ENCODE data around the gene MAP3K10.
A peak's percentile ranks its signal among the peaks of the same experiment; 100 is the strongest.

The MAP3K10 gene

DNA sequence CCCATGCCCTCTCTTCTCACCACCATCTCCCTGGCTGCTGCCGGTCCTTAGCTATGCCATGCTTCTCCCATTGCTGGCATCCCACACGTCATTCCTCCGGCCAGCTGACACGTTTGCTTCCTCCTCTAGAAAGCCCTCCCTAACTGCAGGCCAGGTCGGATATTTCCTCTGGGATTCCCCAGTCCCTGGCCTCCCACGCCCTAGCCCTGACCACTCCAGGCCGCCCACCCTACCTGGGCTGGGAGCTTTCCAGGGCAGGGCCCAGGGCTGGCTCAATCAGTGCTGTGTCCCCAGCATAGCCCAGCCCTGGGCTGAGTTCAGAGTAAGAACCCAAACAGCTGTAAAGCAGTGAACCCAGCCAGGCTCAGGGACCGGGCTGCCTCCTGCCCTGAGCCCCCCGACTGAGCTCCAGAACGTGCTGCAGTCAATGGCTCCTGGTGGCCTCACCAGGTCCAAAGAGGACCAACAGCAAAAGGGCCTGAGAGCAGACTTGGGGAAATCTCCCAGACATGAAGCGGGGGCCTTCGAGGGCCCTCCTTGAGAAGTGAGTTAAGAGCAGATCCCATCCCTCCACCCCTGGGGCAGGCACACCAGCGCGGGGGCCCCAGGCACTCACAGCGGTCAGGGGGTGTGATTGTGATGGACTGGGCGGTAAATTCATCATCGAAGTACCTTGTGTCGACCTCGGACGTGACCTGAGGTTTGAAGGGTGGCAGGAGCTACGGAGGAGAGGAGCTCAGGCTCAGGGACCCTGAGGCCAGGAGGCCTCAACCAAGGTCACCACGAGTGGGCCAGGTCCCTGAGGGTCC is 43.4 kb downstream of the MAP3K10 start:
- no peak for DNase-seq

DNA sequence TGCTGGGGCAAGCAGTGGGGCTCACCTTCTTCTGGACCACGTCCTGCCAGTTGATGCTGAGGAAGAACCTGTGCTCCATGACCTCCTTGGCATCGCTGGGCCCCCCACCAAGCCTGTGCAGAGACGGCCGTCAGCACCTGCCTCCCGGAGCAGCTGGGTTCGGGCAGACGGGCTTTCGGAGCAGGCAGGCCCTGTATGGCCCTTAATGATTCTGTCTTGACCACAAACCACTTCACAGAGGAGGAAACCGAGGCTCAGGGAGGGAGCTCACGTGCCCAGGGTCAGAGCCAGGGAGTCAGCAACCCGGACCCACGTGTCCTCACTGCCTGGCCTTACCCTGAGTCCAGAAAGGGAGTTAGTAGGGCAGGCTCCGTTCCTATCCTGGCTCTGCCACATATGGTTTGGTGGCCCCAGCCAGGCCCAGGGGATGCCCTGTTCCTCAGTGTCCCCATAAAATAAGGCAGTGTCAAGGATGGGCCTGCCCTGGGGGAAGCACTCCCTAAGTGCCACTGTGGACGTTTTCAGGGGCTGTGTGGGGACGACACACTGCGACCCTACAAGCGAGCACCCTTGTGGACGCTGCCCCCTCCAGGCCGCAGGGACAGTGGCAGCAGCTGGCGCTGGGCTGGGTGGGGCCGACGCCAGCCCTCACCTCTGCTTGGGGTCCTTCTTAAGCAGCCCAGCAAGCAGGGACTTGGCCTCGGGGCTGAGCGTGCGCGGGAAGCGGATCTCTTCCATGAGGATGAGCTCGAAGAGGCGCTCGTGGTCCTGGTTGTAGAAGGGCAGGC is 44.2 kb downstream of the MAP3K10 start:
- DNase-seq, result no peak

DNA sequence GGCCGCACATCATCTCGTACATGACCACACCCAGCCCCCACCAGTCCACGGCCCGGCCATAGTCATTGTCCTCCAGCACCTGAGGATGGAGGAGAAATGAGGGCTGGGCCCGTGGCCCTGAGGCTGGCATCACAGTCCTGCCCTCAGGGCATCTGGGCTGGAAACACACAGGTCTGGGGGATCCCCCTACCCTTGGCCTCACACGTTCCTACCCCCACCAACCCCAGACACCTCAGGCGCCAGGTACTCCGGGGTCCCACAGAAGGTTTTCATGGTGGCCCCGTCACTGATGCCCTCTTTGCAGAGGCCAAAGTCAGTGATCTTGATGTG is 44.8 kb downstream of the MAP3K10 start:
- DNase-seq, result no peak

GRCh38 chr19:40236366-40236765 is 45.1 kb downstream of the MAP3K10 start:
- DNase-seq, result no peak

- no peak for DNase-seq
Observed at GRCh38 chr19:40237791-40238190, 46.6 kb downstream of the MAP3K10 start.

DNA sequence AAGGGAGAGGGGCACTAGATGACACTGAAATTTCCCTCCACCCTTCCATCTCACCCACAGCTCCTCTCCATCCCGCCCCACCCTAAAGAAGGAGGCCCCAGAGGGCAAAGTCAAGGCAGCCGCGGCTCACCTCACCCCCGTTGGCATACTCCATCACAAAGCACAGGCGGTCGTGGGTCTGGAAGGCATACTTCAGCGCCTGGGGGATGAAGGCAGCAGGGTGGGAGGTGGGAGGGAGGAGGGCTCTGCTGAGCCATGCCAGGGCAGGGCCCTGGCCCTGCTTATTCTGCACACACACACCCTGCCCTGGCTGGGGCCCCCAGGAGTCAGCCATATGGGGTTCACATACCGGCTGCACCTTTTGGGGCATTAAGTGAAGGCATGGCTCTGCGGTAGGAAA is 47.5 kb downstream of the MAP3K10 start:
- no peak for DNase-seq

DNA sequence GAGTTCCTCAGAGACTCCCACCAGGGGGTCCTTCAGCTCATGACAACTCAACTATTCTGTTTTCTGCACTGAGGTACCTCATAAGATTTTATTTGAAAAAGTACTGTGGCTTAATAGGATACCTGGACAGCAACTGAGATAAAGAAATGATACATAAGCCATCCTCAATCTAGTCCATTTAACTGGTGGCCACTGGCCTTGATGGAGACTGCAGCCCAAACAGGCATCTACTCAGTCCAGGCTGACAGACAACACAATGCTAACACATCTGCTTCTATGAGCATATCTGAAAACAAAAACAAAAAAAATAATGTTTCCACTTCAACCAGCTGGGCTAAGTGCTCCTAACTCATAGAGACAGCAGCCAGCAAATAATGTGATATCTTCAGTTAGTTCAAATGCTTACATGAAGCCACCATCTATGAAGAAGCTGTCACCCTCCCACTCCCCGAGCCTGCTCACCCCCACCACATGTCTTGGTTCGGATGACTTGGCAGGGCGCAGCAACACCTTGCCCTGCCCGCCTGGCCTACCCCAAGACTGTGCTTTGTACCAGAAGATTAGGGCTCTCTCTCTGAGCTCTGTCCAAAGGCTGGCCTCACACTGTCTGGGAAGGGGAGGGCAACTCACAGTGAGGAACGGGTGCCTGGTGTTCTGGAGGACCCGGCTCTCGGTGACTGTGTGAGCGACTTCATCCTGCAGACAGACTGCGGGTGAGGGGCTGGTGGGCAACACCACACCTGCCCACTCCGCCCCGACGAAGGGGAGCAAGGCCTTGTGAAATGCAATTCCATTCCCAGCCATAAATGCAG is 48.4 kb downstream of the MAP3K10 start:
- no peak for DNase-seq

DNA sequence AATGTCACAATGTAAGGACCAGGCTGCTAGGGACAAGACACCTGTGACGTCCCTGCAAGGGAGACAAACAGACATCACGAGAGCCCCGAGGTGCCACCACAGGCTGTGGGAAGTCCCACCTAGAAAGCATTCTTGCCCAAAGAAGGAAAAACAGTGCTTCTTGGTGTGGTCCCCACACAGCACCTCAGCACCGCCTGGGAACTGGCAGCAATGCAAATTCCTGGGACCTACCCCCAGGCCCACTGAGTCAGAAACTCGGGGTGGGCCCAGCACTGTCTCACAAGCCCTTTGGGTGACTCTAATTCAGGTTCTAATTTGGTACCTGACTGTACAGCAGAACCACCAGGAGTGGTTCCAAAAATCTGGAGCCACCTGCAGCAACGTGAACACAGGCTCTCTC is 49.1 kb downstream of the MAP3K10 start:
- DNase-seq, result no peak

GRCh38 chr19:40241125-40241808 is 50.0 kb downstream of the MAP3K10 start:
- DNase-seq, result no peak

GRCh38 chr19:40241809-40242384 is 50.7 kb downstream of the MAP3K10 start:
- DNase-seq, result no peak

DNA sequence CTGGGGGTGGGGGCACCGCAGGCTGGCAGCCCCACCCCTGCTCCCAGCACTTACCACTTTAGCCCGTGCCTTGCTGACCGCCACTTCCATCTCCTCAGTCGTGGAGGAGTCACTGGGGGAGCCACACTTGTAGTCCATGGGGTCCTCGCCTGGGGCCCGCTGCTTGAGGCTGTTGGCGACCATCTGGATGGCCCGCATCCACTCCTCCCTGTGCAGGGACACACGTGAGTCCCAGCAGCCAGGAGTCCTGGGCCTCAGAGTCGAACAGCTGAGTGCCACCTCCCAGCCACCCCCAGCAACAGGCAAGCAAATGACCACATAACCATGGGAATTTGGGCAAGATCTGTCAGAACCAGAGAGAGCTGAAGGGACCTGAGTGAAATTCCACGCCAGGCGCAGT is 51.3 kb downstream of the MAP3K10 start:
- no peak for DNase-seq

GRCh38 chr19:40243181-40243580 is 52.0 kb downstream of the MAP3K10 start:
- no peak for DNase-seq

DNA sequence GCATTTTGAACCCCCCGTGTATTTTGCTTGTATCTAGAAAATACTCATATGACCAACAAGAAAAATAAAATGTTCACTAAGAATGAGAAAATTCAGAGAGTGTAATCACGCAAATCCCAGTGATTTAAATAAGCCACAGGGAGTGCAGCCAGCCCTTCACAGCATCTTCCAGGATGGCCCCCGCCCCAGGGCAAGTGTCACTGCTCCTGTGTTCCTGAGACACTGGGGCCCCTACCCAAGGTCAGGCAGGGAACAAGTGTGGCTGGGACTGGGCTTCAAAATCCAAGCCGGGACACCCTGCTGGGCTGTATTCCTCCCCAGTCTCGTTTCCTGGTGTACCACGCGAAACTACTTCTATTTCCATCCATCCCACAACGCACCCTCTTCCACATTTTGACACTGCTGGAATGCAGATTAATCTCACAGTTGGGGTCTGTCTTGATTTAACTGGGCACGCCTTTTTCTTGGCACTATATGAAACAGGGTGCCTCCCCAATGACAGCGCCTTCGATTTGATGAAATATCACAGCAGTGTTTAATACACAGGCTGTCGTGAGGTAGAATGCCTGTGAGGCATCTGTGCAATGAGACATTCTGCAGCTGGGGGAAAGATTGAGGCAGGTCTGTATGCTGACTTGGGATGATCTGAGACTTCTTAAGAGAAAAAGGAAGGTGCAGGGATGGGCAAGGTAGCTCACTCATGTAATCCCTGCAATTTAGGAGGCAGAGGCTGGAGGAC is 53.5 kb downstream of the MAP3K10 start:
- DNase-seq, result no peak

GRCh38 chr19:40245506-40246128 is 54.4 kb downstream of the MAP3K10 start:
- no peak for DNase-seq

GRCh38 chr19:40246292-40247073 is 55.3 kb downstream of the MAP3K10 start:
- DNase-seq, result no peak

DNA sequence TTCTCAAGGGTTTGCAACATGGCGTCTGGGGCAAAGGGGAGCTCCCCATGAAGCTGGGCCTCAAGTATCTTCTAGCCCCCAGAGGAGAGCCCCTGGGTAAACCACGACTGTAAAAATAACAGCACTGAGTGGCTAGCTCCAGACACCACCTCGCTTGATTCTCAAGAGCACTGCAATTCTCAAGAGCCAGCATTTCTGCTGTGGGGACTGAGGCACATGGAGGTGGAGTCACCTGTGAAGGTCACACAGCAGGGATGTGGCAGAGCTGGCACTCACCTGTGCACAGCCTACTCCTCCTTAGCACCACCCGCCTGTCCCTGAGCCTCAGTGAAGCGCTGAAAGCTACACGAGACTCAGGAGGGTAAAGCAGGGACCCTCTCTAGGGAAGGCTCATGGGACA is 56.0 kb downstream of the MAP3K10 start:
- DNase-seq, result peak; percentile 48

- DNase-seq, result no peak
Observed at GRCh38 chr19:40247735-40248262, 56.6 kb downstream of the MAP3K10 start.

GRCh38 chr19:40249201-40249600 is 58.0 kb downstream of the MAP3K10 start:
- no peak for DNase-seq

- DNase-seq, result no peak
Observed at GRCh38 chr19:40249781-40250180, 58.6 kb downstream of the MAP3K10 start.

- DNase-seq, result no peak
Observed at GRCh38 chr19:40251244-40251643, 60.0 kb downstream of the MAP3K10 start.

Data from DMS79 treated with DMSO at 0.1 percent for 48 hours (cell line).